ENCODE measurements around the gene PHAF1. TPM values are rescaled to one million over a fixed set of nuclear protein-coding genes. Genes with fewer than 3 reads are reported as not detected.

The PHAF1 gene
- polyA plus RNA-seq, 1 donor from 2014 or later: 9.8 TPM

Other genes with a start within 250 kb of the PHAF1 start
- gene PDP2, start 229.4 kb upstream of the PHAF1 start, polyA plus RNA-seq: 3.0 and 4.2 TPM in 2 replicates
- gene CDH16, start 191.1 kb upstream of the PHAF1 start, polyA plus RNA-seq: not detected in 2 replicates
- 1.0 TPM in 2 replicates for gene RRAD, start 184.4 kb upstream of the PHAF1 start, polyA plus RNA-seq
- 323 and 339 TPM in 2 replicates for gene CIAO2B, start 175.5 kb upstream of the PHAF1 start, polyA plus RNA-seq
- gene CES2, start 174.4 kb upstream of the PHAF1 start, polyA plus RNA-seq: 22.9 and 31.4 TPM in 2 replicates
- 1.8 and 3.7 TPM in 2 replicates for gene CES3, start 148.7 kb upstream of the PHAF1 start, polyA plus RNA-seq
- gene CES4A, start 121.4 kb upstream of the PHAF1 start, polyA plus RNA-seq: 47.0 and 51.2 TPM in 2 replicates
- 31.1 and 32.6 TPM in 2 replicates for gene CBFB, start 80.8 kb upstream of the PHAF1 start, polyA plus RNA-seq
- gene B3GNT9, start 41.1 kb downstream of the PHAF1 start, polyA plus RNA-seq: not detected in 2 replicates
- 0.96 TPM in 1 of 2 replicates, not detected in the other for gene TRADD, start 50.0 kb downstream of the PHAF1 start, polyA plus RNA-seq
- gene FBXL8, start 50.0 kb downstream of the PHAF1 start, polyA plus RNA-seq: 1.2 and 2.8 TPM in 2 replicates
- gene HSF4, start 54.8 kb downstream of the PHAF1 start, polyA plus RNA-seq: 12.7 and 27.9 TPM in 2 replicates
- 8.4 and 17.0 TPM in 2 replicates for gene NOL3, start 60.6 kb downstream of the PHAF1 start, polyA plus RNA-seq
- 323 and 356 TPM in 2 replicates for gene MATCAP1, start 74.0 kb downstream of the PHAF1 start, polyA plus RNA-seq
- 0.43 and 0.96 TPM in 2 replicates for gene EXOC3L1, start 80.2 kb downstream of the PHAF1 start, polyA plus RNA-seq
- gene E2F4, start 82.2 kb downstream of the PHAF1 start, polyA plus RNA-seq: 112 and 140 TPM in 2 replicates
- 2.2 and 3.5 TPM in 2 replicates for gene ELMO3, start 89.2 kb downstream of the PHAF1 start, polyA plus RNA-seq
- 39.2 and 53.5 TPM in 2 replicates for gene TMEM208, start 117.2 kb downstream of the PHAF1 start, polyA plus RNA-seq
- 0.92 and 6.3 TPM in 2 replicates for gene FHOD1, start 137.5 kb downstream of the PHAF1 start, polyA plus RNA-seq
- gene SLC9A5, start 139.0 kb downstream of the PHAF1 start, polyA plus RNA-seq: 1.6 and 1.8 TPM in 2 replicates
- gene PLEKHG4, start 169.6 kb downstream of the PHAF1 start, polyA plus RNA-seq: 0.28 and 1.3 TPM in 2 replicates
- 0.45 and 3.3 TPM in 2 replicates for gene KCTD19, start 216.8 kb downstream of the PHAF1 start, polyA plus RNA-seq
- 0.44 and 1.6 TPM in 2 replicates for gene LRRC36, start 216.9 kb downstream of the PHAF1 start, polyA plus RNA-seq

All from neural cell (in vitro differentiated cells).